Measurements from ENCODE around the gene LRPAP1. TPM values are rescaled to one million over a fixed set of nuclear protein-coding genes. Genes with fewer than 3 reads are reported as not detected.

LRPAP1 gene
- polyA plus RNA-seq, 1 of the 3 experiments (the other 2 are of a cell fraction), result 209 TPM

DNA sequence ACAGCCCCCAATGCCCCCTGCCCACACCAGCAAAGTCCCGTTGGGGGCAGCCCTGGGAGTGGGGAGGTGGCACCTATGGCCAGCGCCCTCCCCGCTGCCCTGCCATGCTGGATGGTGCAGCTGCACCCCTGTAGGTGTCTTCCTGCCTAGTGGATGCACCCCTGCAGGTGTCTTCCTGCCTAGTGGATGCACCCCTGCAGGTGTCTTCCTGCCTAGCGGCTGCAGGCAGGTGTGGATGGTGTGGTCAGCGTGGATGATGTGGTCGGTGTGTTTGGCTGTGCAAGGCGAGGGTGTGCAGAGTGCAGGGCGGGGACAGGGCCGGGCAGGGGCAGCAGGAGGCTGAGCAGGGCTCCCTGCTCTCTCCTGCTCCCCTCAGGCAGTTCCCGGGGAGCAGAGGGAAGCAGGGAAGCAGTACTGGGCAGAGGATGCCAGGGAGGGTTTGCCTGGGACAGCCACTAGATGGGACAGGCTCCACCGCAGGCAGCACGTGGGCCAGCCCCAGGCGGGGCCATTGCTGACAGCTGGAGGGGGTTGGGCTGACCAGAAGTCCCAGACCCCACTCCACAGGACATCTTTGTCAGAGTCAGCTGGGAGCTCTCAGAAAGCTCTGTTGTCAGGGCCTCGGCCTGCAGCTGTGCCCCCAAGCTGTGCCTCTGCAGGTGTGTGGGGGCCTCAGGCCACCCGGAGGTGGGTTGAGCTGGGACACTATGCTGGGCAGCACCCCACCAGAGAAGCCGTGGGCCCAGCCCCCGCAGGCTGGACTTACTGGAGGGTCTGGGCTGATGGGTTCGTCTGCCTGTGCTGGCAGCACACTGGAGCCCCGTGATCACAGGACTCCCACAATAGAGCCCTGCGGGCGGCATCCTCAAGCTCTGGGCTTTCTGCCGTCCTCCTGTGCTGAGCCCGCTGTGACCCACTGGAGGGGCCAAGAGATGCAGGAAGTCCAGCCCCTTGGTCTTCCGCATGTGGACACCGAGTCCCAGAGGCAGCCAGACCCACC, 45.4 kb downstream of the LRPAP1 start:
- H4K20me1 ChIP-seq (ENCODE audit: insufficient read depth), result no peaks in the 10 kb centered on the region
- no peaks in the 10 kb centered on the region for H3K36me3 ChIP-seq (replicated peaks in 1 of 2; ENCODE audit: control insufficient read depth in 1 of 2, insufficient read depth in 2 of 2, low read length in 1 of 2)
- no peak overlapping the region for H3K27ac ChIP-seq (ENCODE audit: low read depth in 2 of 2, low read length in 1 of 2)
- no peak overlapping the region for H2AFZ ChIP-seq (ENCODE audit: low read depth)
- no peak overlapping the region for H3K9ac ChIP-seq
- no peaks in the 10 kb centered on the region for H3K27me3 ChIP-seq (ENCODE audit: insufficient read depth)
- H3K4me3 ChIP-seq (ENCODE audit: low read depth in 2 of 2, low read length in 1 of 2), result no peak overlapping the region
- TF ChIP-seq MXI1 (IDR thresholded peaks at IDR 0.05; ENCODE audit: low read depth, low read length), result 0 out of 2 replicates have a peak, but pooled peaks have one; percentile 45
- TF ChIP-seq, protein P1, sequence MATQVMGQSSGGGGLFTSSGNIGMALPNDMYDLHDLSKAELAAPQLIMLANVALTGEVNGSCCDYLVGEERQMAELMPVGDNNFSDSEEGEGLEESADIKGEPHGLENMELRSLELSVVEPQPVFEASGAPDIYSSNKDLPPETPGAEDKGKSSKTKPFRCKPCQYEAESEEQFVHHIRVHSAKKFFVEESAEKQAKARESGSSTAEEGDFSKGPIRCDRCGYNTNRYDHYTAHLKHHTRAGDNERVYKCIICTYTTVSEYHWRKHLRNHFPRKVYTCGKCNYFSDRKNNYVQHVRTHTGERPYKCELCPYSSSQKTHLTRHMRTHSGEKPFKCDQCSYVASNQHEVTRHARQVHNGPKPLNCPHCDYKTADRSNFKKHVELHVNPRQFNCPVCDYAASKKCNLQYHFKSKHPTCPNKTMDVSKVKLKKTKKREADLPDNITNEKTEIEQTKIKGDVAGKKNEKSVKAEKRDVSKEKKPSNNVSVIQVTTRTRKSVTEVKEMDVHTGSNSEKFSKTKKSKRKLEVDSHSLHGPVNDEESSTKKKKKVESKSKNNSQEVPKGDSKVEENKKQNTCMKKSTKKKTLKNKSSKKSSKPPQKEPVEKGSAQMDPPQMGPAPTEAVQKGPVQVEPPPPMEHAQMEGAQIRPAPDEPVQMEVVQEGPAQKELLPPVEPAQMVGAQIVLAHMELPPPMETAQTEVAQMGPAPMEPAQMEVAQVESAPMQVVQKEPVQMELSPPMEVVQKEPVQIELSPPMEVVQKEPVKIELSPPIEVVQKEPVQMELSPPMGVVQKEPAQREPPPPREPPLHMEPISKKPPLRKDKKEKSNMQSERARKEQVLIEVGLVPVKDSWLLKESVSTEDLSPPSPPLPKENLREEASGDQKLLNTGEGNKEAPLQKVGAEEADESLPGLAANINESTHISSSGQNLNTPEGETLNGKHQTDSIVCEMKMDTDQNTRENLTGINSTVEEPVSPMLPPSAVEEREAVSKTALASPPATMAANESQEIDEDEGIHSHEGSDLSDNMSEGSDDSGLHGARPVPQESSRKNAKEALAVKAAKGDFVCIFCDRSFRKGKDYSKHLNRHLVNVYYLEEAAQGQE (IDR thresholded peaks at IDR 0.05; ENCODE audit: low read depth, low read length), result no peak
- no peaks in the 10 kb centered on the region for H3K79me2 ChIP-seq (ENCODE audit: insufficient read depth)
- no peaks in the 10 kb centered on the region for H3F3A ChIP-seq (replicated peaks; ENCODE audit: insufficient read depth)
- H3K4me2 ChIP-seq, result no peak overlapping the region
- no peaks in the 10 kb centered on the region for H3K9me2 ChIP-seq
- DNase-seq, result peak; percentile 64
- ChIA-PET POLR2A (no interaction called here), CTCF (interaction anchor here (0.9 to 1.1 kb wide), 3 partner anchors 9 to 351 kb away, joined by 3 to 4 read pairs (median 3); no protein-coding TSS in a partner anchor)
- WGBS (ENCODE audit: low lambda C conversion rate), result 74% methylated on average over 6 of the region's 25 CpGs
- no peaks in the 10 kb centered on the region for H3K9me3 ChIP-seq
- peaks cover 0 to 22% of the 10 kb centered on the region in 2 experiments; a peak in 1 of 4 replicates for H3K4me1 ChIP-seq (ENCODE audit: control insufficient read depth in 1 of 2, insufficient read depth in 2 of 2, low read depth in 1 of 2, low read length in 1 of 2)

DNA sequence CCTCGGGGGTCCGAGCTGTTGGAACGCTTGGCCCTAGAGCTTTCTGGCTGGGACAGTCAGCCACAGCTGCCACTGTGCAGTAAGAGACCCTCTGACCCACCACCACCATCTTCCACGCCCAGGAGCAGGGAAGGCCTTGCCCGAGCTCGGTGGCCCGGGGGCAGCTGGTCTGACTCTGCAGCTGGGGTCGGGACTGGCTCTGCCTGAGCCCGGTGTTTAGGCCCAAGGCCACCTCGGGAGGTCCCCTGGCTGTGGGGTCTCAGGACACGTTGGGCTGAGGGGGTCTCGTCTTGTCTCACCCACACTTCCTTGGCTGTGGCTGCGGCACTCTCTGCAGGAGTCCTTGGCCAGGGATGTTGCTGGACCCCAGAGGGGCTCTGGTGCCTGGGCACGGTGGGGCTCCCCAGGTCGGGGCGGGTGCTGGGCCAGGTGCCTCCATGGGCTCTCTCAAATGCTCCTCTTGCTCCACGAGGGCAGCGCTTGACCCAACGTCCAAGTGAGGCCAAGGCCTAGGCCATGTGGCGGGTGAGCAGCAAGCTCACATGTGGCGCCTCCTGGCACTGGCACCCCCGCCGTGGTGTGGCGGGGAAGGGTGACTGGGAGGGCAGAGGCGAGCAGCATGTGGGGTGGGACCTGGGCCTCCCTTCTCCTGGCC, 46.2 kb downstream of the LRPAP1 start:
- POLR2A ChIA-PET, result interaction anchor here (1.1 kb wide), 1 partner anchor 10 kb away, joined by 3 read pairs; no protein-coding TSS in a partner anchor
- DNase-seq, result no peak
- WGBS (ENCODE audit: low lambda C conversion rate), result 74% methylated on average over 13 of the region's 25 CpGs

More for the DNA sequence above, 46.2 kb downstream of the LRPAP1 start:
- H2AFZ ChIP-seq (ENCODE audit: low read depth), result no peak overlapping the region
- CTCF ChIA-PET, result interaction anchor here (1.0 to 2.9 kb wide), 2 partner anchors 140 to 350 kb away, joined by 3 to 12 read pairs; no protein-coding TSS in a partner anchor
- H3F3A ChIP-seq (replicated peaks; ENCODE audit: insufficient read depth), result no peaks in the 10 kb centered on the region
- no peaks in the 10 kb centered on the region for H3K27me3 ChIP-seq (ENCODE audit: insufficient read depth)
- TF ChIP-seq, protein P2, sequence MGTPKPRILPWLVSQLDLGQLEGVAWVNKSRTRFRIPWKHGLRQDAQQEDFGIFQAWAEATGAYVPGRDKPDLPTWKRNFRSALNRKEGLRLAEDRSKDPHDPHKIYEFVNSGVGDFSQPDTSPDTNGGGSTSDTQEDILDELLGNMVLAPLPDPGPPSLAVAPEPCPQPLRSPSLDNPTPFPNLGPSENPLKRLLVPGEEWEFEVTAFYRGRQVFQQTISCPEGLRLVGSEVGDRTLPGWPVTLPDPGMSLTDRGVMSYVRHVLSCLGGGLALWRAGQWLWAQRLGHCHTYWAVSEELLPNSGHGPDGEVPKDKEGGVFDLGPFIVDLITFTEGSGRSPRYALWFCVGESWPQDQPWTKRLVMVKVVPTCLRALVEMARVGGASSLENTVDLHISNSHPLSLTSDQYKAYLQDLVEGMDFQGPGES (IDR thresholded peaks at IDR 0.05; ENCODE audit: low read depth, low read length), result no peak
- TF ChIP-seq NFIC (IDR thresholded peaks at IDR 0.05; ENCODE audit: borderline replicate concordance) (no peak), SIN3A (IDR thresholded peaks at IDR 0.05; ENCODE audit: borderline replicate concordance, low read depth, low read length) (no peak), JUND (IDR thresholded peaks at IDR 0.05) (no peak), TAF1 (IDR thresholded peaks at IDR 0.05; ENCODE audit: borderline replicate concordance, low read depth, low read length) (no peak), POLR2AphosphoS5 (IDR thresholded peaks at IDR 0.05; ENCODE audit: low read depth, low read length) (no peak), FOXJ3 (CRISPR knock-in tag; IDR thresholded peaks at IDR 0.05) (no peak), YY1 (IDR thresholded peaks at IDR 0.05; ENCODE audit: low read depth) (no peak), FOXM1 (IDR thresholded peaks at IDR 0.05; ENCODE audit: low read depth) (no peak), RFX5 (IDR thresholded peaks at IDR 0.05; ENCODE audit: low read length) (no peak), RAD21 (IDR thresholded peaks at IDR 0.05; ENCODE audit: low read length) (no peak), RXRA (IDR thresholded peaks at IDR 0.05; ENCODE audit: borderline replicate concordance, low read depth) (no peak)
- TF ChIP-seq, protein P3, sequence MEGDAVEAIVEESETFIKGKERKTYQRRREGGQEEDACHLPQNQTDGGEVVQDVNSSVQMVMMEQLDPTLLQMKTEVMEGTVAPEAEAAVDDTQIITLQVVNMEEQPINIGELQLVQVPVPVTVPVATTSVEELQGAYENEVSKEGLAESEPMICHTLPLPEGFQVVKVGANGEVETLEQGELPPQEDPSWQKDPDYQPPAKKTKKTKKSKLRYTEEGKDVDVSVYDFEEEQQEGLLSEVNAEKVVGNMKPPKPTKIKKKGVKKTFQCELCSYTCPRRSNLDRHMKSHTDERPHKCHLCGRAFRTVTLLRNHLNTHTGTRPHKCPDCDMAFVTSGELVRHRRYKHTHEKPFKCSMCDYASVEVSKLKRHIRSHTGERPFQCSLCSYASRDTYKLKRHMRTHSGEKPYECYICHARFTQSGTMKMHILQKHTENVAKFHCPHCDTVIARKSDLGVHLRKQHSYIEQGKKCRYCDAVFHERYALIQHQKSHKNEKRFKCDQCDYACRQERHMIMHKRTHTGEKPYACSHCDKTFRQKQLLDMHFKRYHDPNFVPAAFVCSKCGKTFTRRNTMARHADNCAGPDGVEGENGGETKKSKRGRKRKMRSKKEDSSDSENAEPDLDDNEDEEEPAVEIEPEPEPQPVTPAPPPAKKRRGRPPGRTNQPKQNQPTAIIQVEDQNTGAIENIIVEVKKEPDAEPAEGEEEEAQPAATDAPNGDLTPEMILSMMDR (IDR thresholded peaks at IDR 0.05), result no peak
- no peak overlapping the region for H3K4me3 ChIP-seq (ENCODE audit: low read depth in 2 of 2, low read length in 1 of 2)
- no peaks in the 10 kb centered on the region for H3K9me3 ChIP-seq
- no peak overlapping the region for H3K9ac ChIP-seq
- H3K4me1 ChIP-seq (ENCODE audit: control insufficient read depth in 1 of 2, insufficient read depth in 2 of 2, low read depth in 1 of 2, low read length in 1 of 2), result peaks cover 0 to 19% of the 10 kb centered on the region in 2 experiments; a peak in 1 of 4 replicates
- no peak overlapping the region for H3K4me2 ChIP-seq
- no peaks in the 10 kb centered on the region for H3K36me3 ChIP-seq (replicated peaks in 1 of 2; ENCODE audit: control insufficient read depth in 1 of 2, insufficient read depth in 2 of 2, low read length in 1 of 2)
- no peaks in the 10 kb centered on the region for H4K20me1 ChIP-seq (ENCODE audit: insufficient read depth)
- no peaks in the 10 kb centered on the region for H3K79me2 ChIP-seq (ENCODE audit: insufficient read depth)
- no peak overlapping the region for H3K27ac ChIP-seq (ENCODE audit: low read depth in 2 of 2, low read length in 1 of 2)
- no peaks in the 10 kb centered on the region for H3K9me2 ChIP-seq

Data from SK-N-SH (cell line).